Kidney glomerular epithelial cell (primary cell): ENCODE data around the gene FGF5.
"Not testable (repeated sequence)": the region's sequence is repeated elsewhere in the genome, so short reads cannot be mapped to it uniquely, and the experiment has no call there.

Experiments used
- DNase-seq: peaks from one replicate; lab custom pipeline; 2025; lab: John Stamatoyannopoulos, UW

The FGF5 gene

GRCh38 chr4:80295826-80296225, 29.4 kb downstream of the FGF5 start:
- no peak for DNase-seq

GRCh38 chr4:80301884-80302283, 35.4 kb downstream of the FGF5 start:
- no peak for DNase-seq

GRCh38 chr4:80302616-80303223, 36.3 kb downstream of the FGF5 start:
- DNase-seq: no peak

- peak; percentile 37 for DNase-seq
Measured at GRCh38 chr4:80305466-80305865, 39.0 kb downstream of the FGF5 start.

GRCh38 chr4:80306260-80306659, 39.8 kb downstream of the FGF5 start:
- peak; percentile 64 for DNase-seq

GRCh38 chr4:80307183-80307735, 40.8 kb downstream of the FGF5 start:
- peak; percentile 65 for DNase-seq

- peak; percentile 71 for DNase-seq
Measured at GRCh38 chr4:80307774-80308465, 41.5 kb downstream of the FGF5 start.

- DNase-seq: no peak
Measured at GRCh38 chr4:80308466-80308822, 42.0 kb downstream of the FGF5 start.

- DNase-seq: peak; percentile 66
Measured at GRCh38 chr4:80309294-80310004, 43.0 kb downstream of the FGF5 start.

- no peak for DNase-seq
Measured at GRCh38 chr4:80311130-80311529, 44.7 kb downstream of the FGF5 start.

GRCh38 chr4:80312124-80312523, 45.7 kb downstream of the FGF5 start:
- DNase-seq: no peak

- no peak for DNase-seq
Measured at GRCh38 chr4:80313627-80314026, 47.2 kb downstream of the FGF5 start.

GRCh38 chr4:80315848-80316247, 49.4 kb downstream of the FGF5 start:
- not testable (repeated sequence) for DNase-seq

- no peak for DNase-seq
Measured at GRCh38 chr4:80321341-80321740, 54.9 kb downstream of the FGF5 start.

- no peak for DNase-seq
Measured at GRCh38 chr4:80321776-80322175, 55.3 kb downstream of the FGF5 start.

GRCh38 chr4:80322716-80323115, 56.3 kb downstream of the FGF5 start:
- peak; percentile 53 for DNase-seq

GRCh38 chr4:80324171-80324570, 57.7 kb downstream of the FGF5 start:
- no peak for DNase-seq

- no peak for DNase-seq
Measured at GRCh38 chr4:80331693-80332092, 65.2 kb downstream of the FGF5 start.

GRCh38 chr4:80333121-80333520, 66.7 kb downstream of the FGF5 start:
- DNase-seq: no peak

GRCh38 chr4:80334568-80334967, 68.1 kb downstream of the FGF5 start:
- DNase-seq: no peak

GRCh38 chr4:80335226-80335553, 68.7 kb downstream of the FGF5 start:
- DNase-seq: no peak

- peak; percentile 82 for DNase-seq
Measured at GRCh38 chr4:80335554-80336358, 69.3 kb downstream of the FGF5 start, which contains the start of gene CFAP299. Gene CFAP299, plus strand, starts transcription at chr4:80335730.
